ENCODE results near the gene SFTPB.

- TF ChIP-seq CTCF (IDR thresholded peaks at IDR 0.05) (no peak), ZNF263 (CRISPR knock-in tag; IDR thresholded peaks at IDR 0.05; ENCODE audit: low read depth) (no peak), RELA (CRISPR knock-in tag; IDR thresholded peaks at IDR 0.05; ENCODE audit: borderline replicate concordance) (no peak), ATF1 (CRISPR knock-in tag; IDR thresholded peaks at IDR 0.05) (no peak), JUN (CRISPR knock-in tag; IDR thresholded peaks at IDR 0.05) (no peak), CBFB (CRISPR knock-in tag; IDR thresholded peaks at IDR 0.05; ENCODE audit: low read depth) (no peak), ELF4 (CRISPR knock-in tag; IDR thresholded peaks at IDR 0.05; ENCODE audit: low read depth) (no peak)
Observed at GRCh38 chr2:85653996-85654395, 14.0 kb downstream of the SFTPB start.
